H1 (cell line): ENCODE data around the gene DYNLL2. TPM values are rescaled to one million over a fixed set of nuclear protein-coding genes. Genes with fewer than 3 reads are reported as not detected.

Experiments
- CTCF ChIA-PET: fragments of 300-600 bp; sonication (Branson Sonifier 250); formaldehyde crosslinking; loops from one replicate; lab custom pipeline; 2021; ENCODE audit not compliant: partially characterized antibody; lab: Charles Lee
- POLR2A ChIA-PET: fragments of 300-600 bp; sonication (Branson Sonifier 250); formaldehyde crosslinking; loops from one replicate; lab custom pipeline; 2021; ENCODE audit warnings: inconsistent platforms; ENCODE audit not compliant: partially characterized antibody; lab: Charles Lee
- DNase-seq, 2 experiments: peaks; one replicate each; pipeline versions ENCODE4 v3.0.0 to v3.0.0-alpha.2; 2010 to 2022; ENCODE audit warnings: low spot score in 2 of 2, low read depth in 1 of 2, mixed read lengths in 1 of 2
- FAIRE-seq: peaks from 2 replicates; lab custom pipeline; 2011; peaks lifted over from hg19 to GRCh38; lab: Jason Lieb, UNC
- H2AFZ ChIP-seq: 2 replicates; pipeline ENCODE4 v1.8.1; 2012; ENCODE audit warnings: low read length, inconsistent platforms
- H2AK5ac ChIP-seq: 2 replicates; pipeline ENCODE4 v1.6.1; 2013; ENCODE audit warnings: low read depth, low read length
- H2BK120ac ChIP-seq: replicated peaks from 2 replicates; pipeline ENCODE3; 2013; ENCODE audit warnings: low read depth, low read length, inconsistent platforms
- H2BK12ac ChIP-seq: 2 replicates; pipeline ENCODE4 v1.6.1; 2013; ENCODE audit warnings: low read depth, low read length
- H2BK15ac ChIP-seq: 2 replicates; pipeline ENCODE4 v1.6.1; 2013; ENCODE audit warnings: low read length
- H2BK20ac ChIP-seq: 2 replicates; pipeline ENCODE4 v1.6.1; 2013; ENCODE audit warnings: low read length
- H2BK5ac ChIP-seq: 2 replicates; pipeline ENCODE4 v1.6.1; 2013; ENCODE audit warnings: low read depth, low read length
- H3K14ac ChIP-seq: 2 replicates; pipeline ENCODE4 v1.6.1; 2013; ENCODE audit warnings: inconsistent platforms; ENCODE audit not compliant: insufficient read length
- H3K18ac ChIP-seq: 2 replicates; pipeline ENCODE4 v1.6.1; 2013; ENCODE audit warnings: low read length; ENCODE audit errors: extremely low read depth
- H3K23ac ChIP-seq: 2 replicates; pipeline ENCODE4 v1.6.1; 2013; ENCODE audit warnings: inconsistent platforms; ENCODE audit not compliant: insufficient read length
- H3K23me2 ChIP-seq: 2 replicates; pipeline ENCODE4 v1.6.1; 2013; ENCODE audit warnings: low read depth, low read length
- H3K27ac ChIP-seq: 2 replicates; pipeline ENCODE4 v1.6.1; 2011; ENCODE audit warnings: low read depth, low read length, inconsistent platforms
- H3K27me3 ChIP-seq, 4 experiments: replicated peaks in 1 of 4; 1 replicate in 1 of 4; 2 replicates in 3 of 4; pipeline versions ENCODE4 v1.6.1 to v1.8.1; 2011 to 2013; ENCODE audit warnings: low read length in 3 of 4, mild to moderate bottlenecking in 3 of 4, inconsistent platforms in 2 of 4, mixed read lengths in 2 of 4, moderate library complexity in 1 of 4; ENCODE audit not compliant: control insufficient read depth in 3 of 4, insufficient read depth in 3 of 4; ENCODE audit errors: extremely low read depth in 1 of 4
- H3K36me3 ChIP-seq, 4 experiments: 2 replicates each; pipeline versions ENCODE4 v1.6.1 to v1.8.1; 2011 to 2013; ENCODE audit warnings: mild to moderate bottlenecking in 4 of 4, low read length in 3 of 4, moderate library complexity in 2 of 4, control low read depth in 1 of 4, inconsistent platforms in 1 of 4; ENCODE audit not compliant: insufficient read depth in 4 of 4, control insufficient read depth in 2 of 4
- H3K4ac ChIP-seq: replicated peaks from 2 replicates; pipeline ENCODE3; 2013; ENCODE audit warnings: low read length, low read depth, mixed read lengths, inconsistent platforms; ENCODE audit not compliant: insufficient read length
- H3K4me1 ChIP-seq, 4 experiments: replicated peaks in 1 of 4; 1 replicate in 1 of 4; 2 replicates in 3 of 4; pipeline versions ENCODE4 v1.6.1 to v1.8.1; 2011 to 2013; ENCODE audit warnings: low read length in 3 of 4, inconsistent platforms in 2 of 4, mixed read lengths in 1 of 4; ENCODE audit not compliant: insufficient read depth in 4 of 4, control insufficient read depth in 3 of 4
- H3K4me2 ChIP-seq, 2 experiments: 2 replicates each; pipeline versions ENCODE4 v1.6.1 to v1.8.1; 2011 to 2013; ENCODE audit warnings: low read depth in 2 of 2, low read length in 2 of 2, control low read depth in 1 of 2, inconsistent platforms in 1 of 2, mild to moderate bottlenecking in 1 of 2; ENCODE audit not compliant: insufficient read depth in 1 of 2
- H3K4me3 ChIP-seq, 4 experiments: fragments of 200-600, 300-600 bp in 1 of 4; sonication (generic), shearing (Covaris generic), sonication (Bioruptor Twin) in 1 of 4; 2 replicates each; pipeline versions ENCODE4 v1.5.1 to v1.8.1; 2011 to 2016; ENCODE audit warnings: low read length in 4 of 4, low read depth in 3 of 4, control low read depth in 2 of 4, inconsistent platforms in 2 of 4, mild to moderate bottlenecking in 2 of 4, mixed read lengths in 1 of 4, moderate library complexity in 1 of 4; ENCODE audit not compliant: insufficient read depth in 2 of 4; ENCODE audit errors: extremely low read depth in 1 of 4
- H3K56ac ChIP-seq: replicated peaks from 2 replicates; pipeline ENCODE3; 2013; ENCODE audit warnings: low read depth, mild to moderate bottlenecking, mixed read lengths, low read length, inconsistent platforms; ENCODE audit not compliant: insufficient read length
- H3K79me1 ChIP-seq: 2 replicates; pipeline ENCODE4 v1.6.1; 2013; ENCODE audit warnings: low read depth, low read length, control low read depth
- H3K79me2 ChIP-seq, 2 experiments: 2 replicates each; pipeline versions ENCODE4 v1.6.1 to v1.8.1; 2012 to 2013; ENCODE audit warnings: low read length in 2 of 2, mild to moderate bottlenecking in 2 of 2, inconsistent platforms in 1 of 2; ENCODE audit not compliant: insufficient read depth in 2 of 2, control insufficient read depth in 1 of 2
- H3K9ac ChIP-seq, 4 experiments: replicated peaks in 1 of 4; 1 replicate in 1 of 4; 2 replicates in 3 of 4; pipeline versions ENCODE4 v1.6.1 to v1.8.1; 2011 to 2013; ENCODE audit warnings: low read depth in 3 of 4, low read length in 3 of 4, control low read depth in 2 of 4, mild to moderate bottlenecking in 2 of 4, moderate library complexity in 2 of 4, inconsistent platforms in 1 of 4; ENCODE audit errors: extremely low read depth in 1 of 4
- H3K9me3 ChIP-seq, 2 experiments: 2 replicates each; pipeline versions ENCODE4 v1.6.1 to v1.8.1; 2012 to 2013; ENCODE audit warnings: mild to moderate bottlenecking in 2 of 2, moderate library complexity in 2 of 2, control low read depth in 1 of 2, inconsistent platforms in 1 of 2, low read depth in 1 of 2, low read length in 1 of 2, mixed read lengths in 1 of 2; ENCODE audit not compliant: insufficient read depth in 2 of 2
- H4K20me1 ChIP-seq, 2 experiments: replicated peaks in 1 of 2; 2 replicates each; pipeline versions ENCODE3 to v1.8.1; 2011 to 2013; ENCODE audit warnings: inconsistent platforms in 2 of 2, low read length in 2 of 2, mild to moderate bottlenecking in 1 of 2; ENCODE audit not compliant: insufficient read depth in 2 of 2, control insufficient read depth in 1 of 2
- H4K5ac ChIP-seq: 2 replicates; pipeline ENCODE4 v1.6.1; 2013; ENCODE audit warnings: low read length, low read depth, mixed read lengths, inconsistent platforms; ENCODE audit not compliant: insufficient read length
- H4K8ac ChIP-seq: 2 replicates; pipeline ENCODE4 v1.8.0; 2013; ENCODE audit warnings: mild to moderate bottlenecking, moderate library complexity, low read length, inconsistent platforms; ENCODE audit not compliant: insufficient read depth; ENCODE audit errors: extremely low read depth
- H4K91ac ChIP-seq: replicated peaks from 2 replicates; pipeline ENCODE3; 2013; ENCODE audit warnings: low read length, mixed read lengths, inconsistent platforms; ENCODE audit not compliant: insufficient read length
- EZH2 ChIP-seq: fragments of 200-600 bp; sonication (generic); IDR thresholded peaks from 2 replicates; pipeline ENCODE4 v1.7.1; 2012; ENCODE audit warnings: low read depth, mild to moderate bottlenecking, moderate library complexity, low read length, inconsistent platforms; ENCODE audit not compliant: severe bottlenecking
- FOSL1 ChIP-seq: IDR thresholded peaks from 2 replicates; pipeline ENCODE4 v1.6.1; 2011; ENCODE audit warnings: mild to moderate bottlenecking, low read depth, low read length, moderate library complexity; ENCODE audit not compliant: insufficient read depth
- JUND ChIP-seq: IDR thresholded peaks from 2 replicates; pipeline ENCODE4 v1.6.1; 2011; ENCODE audit warnings: mild to moderate bottlenecking, improper control_type of control experiment, low read length
- RBBP5 ChIP-seq: IDR thresholded peaks from 2 replicates; pipeline ENCODE4 v1.7.1; 2012; ENCODE audit warnings: low read depth, mild to moderate bottlenecking, inconsistent platforms, low read length, moderate library complexity, borderline replicate concordance
- WGBS, 2 experiments: shearing (Covaris generic) in 1 of 2; methylation state at CpG; one replicate each; pipeline versions ENCODE4 v1.1.6 to v1.1.7; 2013 to 2015; ENCODE audit warnings: low lambda C conversion rate in 2 of 2, mixed read lengths in 2 of 2, inconsistent platforms in 1 of 2, low coverage in 1 of 2, missing lambda C conversion rate in 1 of 2; ENCODE audit not compliant: insufficient replicate concordance in 2 of 2, insufficient coverage in 1 of 2, insufficient read length in 1 of 2; ENCODE audit errors: extremely low coverage in 1 of 2, missing lambda C conversion rate in 1 of 2; 5-methylcytosine and 5-hydroxymethylcytosine counted together
- polyA plus RNA-seq, 7 experiments: library from polyadenylated mRNA; depleted of rRNA in 3 of 7; stranded (reverse) in 5 of 7; unstranded in 2 of 7; fragments of >200 nt in 5 of 7; fragments of 200-250 nt in 2 of 7; gene quantifications; 1 replicate in 5 of 7; 2 replicates in 1 of 7; 4 replicates in 1 of 7; pipeline versions ENCODE4 v1.2.1 to v1.2.3, GENCODE V29; 2011 to 2013; ENCODE audit warnings: missing spikeins in 2 of 7, mixed read lengths in 2 of 7
- total RNA-seq: library from RNA; stranded (reverse); fragmentation: NEBNext Ultra II Directional; extraction: Animal tissue kit (Norgen Biotek cat#: 25700); gene quantifications from 2 replicates; pipeline ENCODE4 v1.2.1, GENCODE V29; 2021

The DYNLL2 gene
- total and polyA plus RNA-seq, 2 of the 8 experiments (the other 6 are each of a cell fraction or from before 2014, with no cell fraction given), result 19.8 to 52.7 TPM

GRCh38 chr17:58054641-58055040 is 28.6 kb upstream of the DYNLL2 start:
- no peak overlapping the region for H2BK120ac ChIP-seq
- H3K14ac ChIP-seq, result no peak overlapping the region
- ChIA-PET CTCF (interaction anchor here (0.6 to 1.6 kb wide), 3 partner anchors 17 to 222 kb away, joined by 3 read pairs; no protein-coding TSS in a partner anchor), POLR2A (interaction anchor here (0.6 to 1.2 kb wide), 2 partner anchors 28 to 47 kb away, joined by 3 to 6 read pairs; partner anchors contain the start of gene SRSF1)
- no peak for DNase-seq
- H3K79me1 ChIP-seq, result no peaks in the 10 kb centered on the region
- H3K23ac ChIP-seq, result no peak overlapping the region
- H3K23me2 ChIP-seq, result no peaks in the 10 kb centered on the region
- no peak overlapping the region for H4K91ac ChIP-seq
- FAIRE-seq, result no peak
- no peak overlapping the region for H3K18ac ChIP-seq
- no peak overlapping the region for H2AK5ac ChIP-seq
- no peak overlapping the region for H2BK5ac ChIP-seq
- no peak overlapping the region for H4K5ac ChIP-seq
- H2AFZ ChIP-seq, result no peak overlapping the region
- H2BK20ac ChIP-seq, result no peak overlapping the region
- H3K4me3 ChIP-seq, result no peak overlapping the region
- WGBS, 2 experiments, result 87% methylated on average over 6 of the region's 6 CpGs; no CpG with 5 or more reads in 1 of the 2 experiments
- H3K9ac ChIP-seq, result no peak overlapping the region
- no peaks in the 10 kb centered on the region for H3K36me3 ChIP-seq
- H3K4me2 ChIP-seq, result no peak overlapping the region
- H2BK12ac ChIP-seq, result no peak overlapping the region
- no peaks in the 10 kb centered on the region for H3K79me2 ChIP-seq
- H3K4ac ChIP-seq, result no peak overlapping the region
- no peak overlapping the region for H4K8ac ChIP-seq
- no peaks in the 10 kb centered on the region for H4K20me1 ChIP-seq
- H3K27me3 ChIP-seq, result no peaks in the 10 kb centered on the region
- no peak overlapping the region for H2BK15ac ChIP-seq
- no peak overlapping the region for H3K27ac ChIP-seq
- H3K9me3 ChIP-seq, result no peaks in the 10 kb centered on the region
- TF ChIP-seq FOSL1 (no peak), JUND (no peak), RBBP5 (no peak), EZH2 (no peak)
- H3K4me1 ChIP-seq, result 0 out of 7 replicates have a peak, but pooled peaks cover 0 to under 1% (median 0%) of the 10 kb centered on the region in 4 experiments
- no peak overlapping the region for H3K56ac ChIP-seq
